Suppressor macrophage (primary cell): ENCODE results near the gene CALML5.
A peak's percentile ranks its signal among the peaks of the same experiment; 100 is the strongest.

Experiments used
- DNase-seq, 4 experiments: peaks; one replicate each; pipeline ENCODE4 v3.0.0-alpha.2; 2020 to 2022

The CALML5 gene

GRCh38 chr10:5461914-5462840 lies 37.2 kb downstream of the CALML5 start:
- peak in 2 of 4 experiments; percentile 14 to 22 for DNase-seq

- DNase-seq, result no peak
These were observed 38.2 kb downstream of the CALML5 start for GRCh38 chr10:5461203-5461588.

GRCh38 chr10:5460468-5461202 lies 38.7 kb downstream of the CALML5 start:
- DNase-seq, result no peak

GRCh38 chr10:5458949-5459747 lies 40.2 kb downstream of the CALML5 start:
- no peak for DNase-seq

GRCh38 chr10:5458425-5458824 lies 40.9 kb downstream of the CALML5 start:
- no peak for DNase-seq

- DNase-seq, result no peak
These were observed 41.6 kb downstream of the CALML5 start for GRCh38 chr10:5457741-5458140.

- DNase-seq, result no peak
These were observed 42.8 kb downstream of the CALML5 start for GRCh38 chr10:5456563-5456962.

- DNase-seq, result no peak
These were observed 45.5 kb downstream of the CALML5 start for GRCh38 chr10:5453749-5454489.

- DNase-seq, result no peak
These were observed 48.6 kb downstream of the CALML5 start for GRCh38 chr10:5450605-5451384.

- DNase-seq, result peak; percentile 17 to 76 (median 58)
These were observed 49.5 kb downstream of the CALML5 start for GRCh38 chr10:5449823-5450222.

- DNase-seq, result no peak
These were observed 50.1 kb downstream of the CALML5 start for GRCh38 chr10:5449227-5449626.
